AG09319 (cell line): Measurements from ENCODE around the gene DNMT1.

Experiments used
- DNase-seq: peaks from one replicate; pipeline ENCODE4 v3.0.0-alpha.2; 2010; ENCODE audit warnings: low read depth; ENCODE audit errors: extremely low read depth
- CTCF ChIP-seq: IDR thresholded peaks from 2 replicates; pipeline ENCODE4 v1.5.1; 2011; ENCODE audit warnings: low read depth, mild to moderate bottlenecking, inconsistent platforms, low read length, moderate library complexity

The DNMT1 gene

GRCh38 chr19:10092648-10093294 is 102.0 kb downstream of the DNMT1 start:
- no peak for DNase-seq
- no peak for TF ChIP-seq CTCF

GRCh38 chr19:10091895-10092641 is 102.7 kb downstream of the DNMT1 start:
- no peak for TF ChIP-seq CTCF
- no peak for DNase-seq

- no peak for TF ChIP-seq CTCF
- no peak for DNase-seq
Measured at GRCh38 chr19:10091370-10091687, 103.4 kb downstream of the DNMT1 start.

- no peak for DNase-seq
- no peak for TF ChIP-seq CTCF
Measured at GRCh38 chr19:10089801-10090375, 104.9 kb downstream of the DNMT1 start.

GRCh38 chr19:10088949-10089554 is 105.7 kb downstream of the DNMT1 start:
- TF ChIP-seq CTCF, result no peak
- DNase-seq, result no peak

- DNase-seq, result no peak
- TF ChIP-seq CTCF, result no peak
Measured at GRCh38 chr19:10087296-10088061, 107.3 kb downstream of the DNMT1 start.
